K562 (cell line): Measurements from ENCODE around the gene YIPF4. TPM values are rescaled to one million over a fixed set of nuclear protein-coding genes. Genes with fewer than 3 reads are reported as not detected.

Source experiments
- HDAC1 ChIP-seq, 2 experiments: fragments of 450-650 bp; IDR thresholded peaks; 2 replicates each; pipeline ENCODE4 v1.6.1; 2016 to 2017; ENCODE audit warnings: inconsistent platforms in 1 of 2, mild to moderate bottlenecking in 1 of 2, moderate library complexity in 1 of 2
- HNRNPLL ChIP-seq: fragments of 200-400 bp; formaldehyde crosslinking; IDR thresholded peaks from 2 replicates; pipeline ENCODE4 v1.6.1; 2017; ENCODE audit warnings: low read length, low read depth, mild to moderate bottlenecking; ENCODE audit not compliant: poor library complexity, severe bottlenecking
- IRF9 ChIP-seq: fragments of 450-650 bp; IDR thresholded peaks from 2 replicates; pipeline ENCODE4 v1.6.1; 2016; ENCODE audit warnings: missing biosample characterization, missing genetic modification characterization
- MXD1 ChIP-seq: fragments of 250-450 bp; sonication (Bioruptor Pico); IDR thresholded peaks from 2 replicates; pipeline ENCODE4 v1.8.0; 2021; ENCODE audit warnings: borderline replicate concordance, mild to moderate bottlenecking, moderate library complexity; ENCODE audit not compliant: poor library complexity, severe bottlenecking
- PRDM10 ChIP-seq: fragments of 450-650 bp; IDR thresholded peaks from 2 replicates; pipeline ENCODE4 v1.6.1; 2018; ENCODE audit not compliant: partially characterized antibody
- TCF7 ChIP-seq: sonication (generic); IDR thresholded peaks from 2 replicates; pipeline ENCODE4 v1.6.1; 2016; ENCODE audit warnings: antibody characterized with exemption, borderline replicate concordance
- ZBTB1 ChIP-seq: sonication (generic); formaldehyde crosslinking; IDR thresholded peaks from 2 replicates; pipeline ENCODE4 v1.8.1; 2023; ENCODE audit warnings: missing genetic modification reagents, low read depth, mild to moderate bottlenecking, borderline replicate concordance
- ZNF184 ChIP-seq: sonication (generic); formaldehyde crosslinking; IDR thresholded peaks from 2 replicates; pipeline ENCODE4 v1.5.0; 2020; ENCODE audit warnings: missing genetic modification reagents
- polyA plus RNA-seq, 8 experiments: library from polyadenylated mRNA; depleted of rRNA in 4 of 8; stranded (reverse) in 5 of 8; unstranded in 3 of 8; fragments of >200 nt; fragmentation: Nextera tagmentation in 2 of 8; fragmentation: Illumina TruSeq in 1 of 8; extraction: Ambion mirVana in 2 of 8; extraction: Trizol in 1 of 8; gene quantifications; 2 replicates each; pipeline versions ENCODE4 v1.2.1 to v1.2.3, GENCODE V29; 2011 to 2014; ENCODE audit warnings: inconsistent platforms in 1 of 8, missing spikeins in 1 of 8
- total RNA-seq, 7 experiments: library from RNA; depleted of rRNA in 6 of 7; stranded (reverse); fragments of >200 nt in 6 of 7; fragmentation: Illumina TruSeq in 2 of 7; extraction: Trizol in 2 of 7; gene quantifications; 2 replicates each; pipeline versions ENCODE4 v1.2.1 to v1.2.3, GENCODE V29; 2011 to 2021; ENCODE audit warnings: low replicate concordance in 1 of 7

Gene YIPF4
- total and polyA plus RNA-seq, 9 of the 15 experiments (the other 6 are each of a cell fraction or from before 2014, with no cell fraction given), result 4.9 to 46.9 (median 17.5) TPM

GRCh38 chr2:32310577-32310976 is 32.9 kb downstream of the YIPF4 start (continued):
- TF ChIP-seq MXD1 (CRISPR knock-in tag) (no peak), HDAC1 (IDR thresholded peaks at IDR 0.05) (no peak), ZBTB1 (CRISPR knock-in tag) (no peak), HNRNPLL (no peak), IRF9 (no peak), PRDM10 (no peak), TCF7 (no peak), ZNF184 (no peak)
- TF ChIP-seq, all 486 proteins: peak for 0
